GM12892 (cell line): ENCODE results near the gene SOX5.

Experiments
- DNase-seq: peaks from one replicate; pipeline ENCODE4 v3.0.0; 2011; ENCODE audit not compliant: insufficient read length
- FAIRE-seq: peaks from 2 replicates; lab custom pipeline; 2011; peaks lifted over from hg19 to GRCh38; lab: Jason Lieb, UNC
- POLR2A ChIP-seq: IDR thresholded peaks from 2 replicates; pipeline ENCODE4 v1.6.1; 2011; ENCODE audit warnings: low read depth, low read length, control low read depth
- POLR2AphosphoS5 ChIP-seq: IDR thresholded peaks from 2 replicates; pipeline ENCODE4 v1.6.1; 2011; ENCODE audit warnings: low read depth, low read length, control low read depth
- TAF1 ChIP-seq: IDR thresholded peaks from 2 replicates; pipeline ENCODE4 v1.6.1; 2011; ENCODE audit warnings: low read depth, mild to moderate bottlenecking, control low read depth, low read length, borderline replicate concordance

SOX5 gene

DNA sequence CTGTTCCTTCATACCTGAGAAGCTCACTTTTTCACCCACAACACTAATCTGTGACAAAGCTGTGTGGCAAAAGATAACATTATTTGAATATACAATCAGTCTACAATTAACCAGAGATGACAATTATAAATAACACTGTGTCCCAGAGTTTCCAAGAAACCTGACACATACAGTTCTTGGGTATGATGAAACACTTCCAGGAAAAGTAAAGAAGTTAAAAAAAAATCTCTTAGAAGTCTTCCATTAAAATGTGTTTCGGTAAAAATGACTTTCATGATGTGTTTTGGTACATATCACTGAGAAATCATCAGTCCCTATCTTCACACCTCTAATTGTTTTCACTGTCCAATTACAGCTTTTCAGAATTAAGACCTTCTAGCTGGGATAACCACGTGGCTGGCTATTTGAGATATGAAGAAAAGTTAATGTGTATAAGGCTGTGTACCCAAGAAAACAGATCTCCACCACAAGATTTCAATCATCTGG is 390.2 kb downstream of the SOX5 start:
- DNase-seq: no peak
- no peak for FAIRE-seq
- TF ChIP-seq POLR2AphosphoS5: no peak
- no peak for TF ChIP-seq POLR2A
- no peak for TF ChIP-seq TAF1

GRCh38 chr12:23556661-23557060 is 392.8 kb downstream of the SOX5 start:
- FAIRE-seq (no peak), DNase-seq (no peak)
- no peak for TF ChIP-seq TAF1

GRCh38 chr12:23555825-23556207 is 393.7 kb downstream of the SOX5 start:
- DNase-seq: no peak
- no peak for FAIRE-seq
- TF ChIP-seq TAF1: no peak
- no peak for TF ChIP-seq POLR2AphosphoS5

GRCh38 chr12:23555180-23555824 is 394.2 kb downstream of the SOX5 start:
- FAIRE-seq (no peak), DNase-seq (no peak)
- TF ChIP-seq POLR2AphosphoS5 (no peak), TAF1 (no peak), POLR2A (no peak)

- DNase-seq: no peak
- no peak for FAIRE-seq
- no peak for TF ChIP-seq TAF1
- no peak for TF ChIP-seq POLR2AphosphoS5
- TF ChIP-seq POLR2A: no peak
These were observed 397.1 kb downstream of the SOX5 start for GRCh38 chr12:23552417-23552816.

DNA sequence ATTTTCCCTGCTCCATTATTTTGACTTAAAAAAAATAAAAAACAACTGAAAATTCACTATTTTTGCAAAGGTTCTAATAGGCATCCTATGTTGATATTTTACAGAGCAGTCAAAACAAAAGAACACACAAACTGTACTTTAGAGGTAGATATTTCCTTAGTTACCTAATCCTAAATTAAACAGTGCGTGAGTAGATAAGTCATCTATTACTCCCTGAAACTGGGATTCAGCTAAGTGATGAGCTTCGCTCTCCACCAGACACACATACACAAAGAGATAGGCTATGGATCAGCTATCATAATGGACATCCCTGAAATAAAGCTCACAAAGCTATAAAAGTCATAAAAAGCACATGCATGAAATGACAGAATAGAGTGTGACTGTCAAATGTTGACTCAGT is 398.7 kb downstream of the SOX5 start:
- no peak for FAIRE-seq
- no peak for DNase-seq
- TF ChIP-seq POLR2A (no peak), POLR2AphosphoS5 (no peak)

DNA sequence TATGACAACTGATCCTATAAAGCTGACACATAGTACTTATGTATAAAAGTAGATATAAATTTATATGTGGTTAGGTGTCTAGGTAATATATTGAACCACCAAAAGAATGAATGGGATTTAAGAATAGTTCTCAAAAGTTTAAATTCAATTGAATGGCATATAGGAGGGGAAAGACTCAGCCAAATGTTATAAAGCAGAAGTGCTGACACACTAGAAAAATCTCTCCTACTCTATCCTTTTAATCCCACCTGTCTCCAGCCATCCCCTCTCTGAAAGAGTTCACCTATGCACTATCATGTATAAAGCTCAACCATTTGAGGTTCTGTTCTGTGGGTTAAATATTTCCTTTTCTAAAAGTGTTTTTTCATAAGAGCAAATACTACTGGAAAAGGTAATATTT is 400.7 kb downstream of the SOX5 start:
- DNase-seq (no peak), FAIRE-seq (no peak)
- TF ChIP-seq POLR2AphosphoS5 (no peak), POLR2A (no peak)

DNA sequence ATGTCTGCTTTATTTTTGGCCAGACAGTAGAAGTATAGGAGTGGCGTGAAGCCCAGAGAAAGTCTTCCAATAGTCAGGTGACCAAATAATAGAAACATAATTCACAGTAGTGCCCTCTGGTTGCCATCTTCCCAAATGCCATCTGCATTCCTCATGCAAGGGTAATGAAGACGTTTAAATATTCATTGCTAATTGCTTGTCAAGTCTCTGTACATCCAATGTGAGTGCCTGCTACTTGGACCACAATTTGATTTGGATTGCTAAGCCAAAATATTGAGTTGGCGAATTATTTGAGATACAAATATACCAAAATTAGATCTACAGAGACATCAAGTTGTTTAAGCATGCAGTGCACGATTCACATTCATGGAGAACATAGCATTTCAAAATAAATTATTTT is 402.7 kb downstream of the SOX5 start:
- DNase-seq (no peak), FAIRE-seq (no peak)
- TF ChIP-seq POLR2AphosphoS5: no peak
- no peak for TF ChIP-seq POLR2A
- no peak for TF ChIP-seq TAF1

GRCh38 chr12:23543767-23544166 is 405.7 kb downstream of the SOX5 start:
- FAIRE-seq: no peak

GRCh38 chr12:23542187-23542586 is 407.3 kb downstream of the SOX5 start:
- no peak for FAIRE-seq
- DNase-seq: no peak
- TF ChIP-seq TAF1 (no peak), POLR2A (no peak), POLR2AphosphoS5 (no peak)

More at GRCh38 chr12:23543767-23544166, 405.7 kb downstream of the SOX5 start:
- TF ChIP-seq POLR2AphosphoS5 (no peak), TAF1 (no peak), POLR2A (no peak)
- no peak for DNase-seq

DNA sequence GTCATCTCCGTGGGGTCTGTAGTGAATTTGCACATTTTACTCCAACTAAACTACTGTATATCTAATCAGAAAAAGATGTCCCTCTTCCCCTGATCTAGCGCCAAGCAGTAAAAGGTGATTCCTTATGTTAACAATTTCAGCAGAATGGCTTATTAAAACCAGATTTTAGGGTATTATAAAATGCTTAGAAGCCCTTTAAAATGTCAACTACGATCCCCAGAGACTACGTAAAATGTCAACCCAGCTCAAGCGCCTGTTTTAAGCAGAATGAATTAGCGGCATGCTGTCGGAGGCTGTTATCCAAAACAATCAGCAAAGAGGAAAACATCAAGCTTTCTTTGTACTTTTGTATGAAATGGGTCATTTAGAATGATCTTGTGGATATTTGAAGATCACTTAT is 408.9 kb downstream of the SOX5 start:
- FAIRE-seq (no peak), DNase-seq (no peak)

DNA sequence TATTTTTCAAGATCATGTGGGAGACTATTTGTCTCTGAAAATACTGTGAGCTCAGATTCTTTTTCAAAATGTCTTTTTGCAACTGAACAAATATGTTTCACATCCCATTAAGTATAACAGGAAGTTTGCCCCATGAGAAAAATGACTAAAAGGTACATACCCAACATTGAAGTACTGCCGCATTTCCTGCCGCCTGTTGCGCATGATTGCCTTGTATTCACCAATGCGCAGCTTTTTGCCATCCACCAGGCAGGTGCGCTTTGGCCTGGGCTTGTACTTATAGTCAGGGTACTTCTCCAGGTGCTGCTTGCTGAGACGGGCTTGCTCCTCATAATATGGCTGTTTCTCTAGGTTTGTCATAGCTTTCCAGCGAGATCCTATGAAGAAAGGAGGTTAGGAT is 413.2 kb downstream of the SOX5 start:
- no peak for FAIRE-seq

More for the DNA sequence above, 408.9 kb downstream of the SOX5 start:
- TF ChIP-seq TAF1 (no peak), POLR2AphosphoS5 (no peak), POLR2A (no peak)

GRCh38 chr12:23535441-23535840 is 414.0 kb downstream of the SOX5 start:
- TF ChIP-seq POLR2A (no peak), TAF1 (no peak), POLR2AphosphoS5 (no peak)
- DNase-seq: no peak
- FAIRE-seq: no peak

More for the DNA sequence above, 413.2 kb downstream of the SOX5 start:
- TF ChIP-seq POLR2AphosphoS5 (no peak), TAF1 (no peak), POLR2A (no peak)
- no peak for DNase-seq
